ENCODE data around the gene VPS8.
A peak's percentile ranks its signal among the peaks of the same experiment; 100 is the strongest.

VPS8 gene

GRCh38 chr3:184812662-184813042 is 686 bp downstream of the VPS8 start:
- H3K36me3 ChIP-seq (ENCODE audit: control insufficient read depth, insufficient read depth, low read length) = no peaks in the 10 kb centered on the region
- no peaks in the 10 kb centered on the region for H3K27me3 ChIP-seq (ENCODE audit: control insufficient read depth, insufficient read depth, low read length, poor library complexity, severe bottlenecking)
- no peaks in the 10 kb centered on the region for H3K9me3 ChIP-seq (ENCODE audit: control insufficient read depth, low read length)
- H3K4me1 ChIP-seq (ENCODE audit: control insufficient read depth, insufficient read depth, low read length) = peaks cover 3% of the 10 kb centered on the region
- WGBS, 2 experiments = 9 to 10% methylated on average over 17 of the region's 17 CpGs
- no peak overlapping the region for H3K27ac ChIP-seq (ENCODE audit: insufficient read depth, low read depth, low read length, poor library complexity, severe bottlenecking)
- H3K4me3 ChIP-seq (ENCODE audit: insufficient read depth, low read depth, low read length) = peak overlapping the region; percentile 97

GRCh38 chr3:184813357-184813756 is 1.4 kb downstream of the VPS8 start:
- Histone ChIP-seq H3K4me1 (ENCODE audit: control insufficient read depth, insufficient read depth, low read length) (peaks cover 3% of the 10 kb centered on the region), H3K4me3 (ENCODE audit: insufficient read depth, low read depth, low read length) (no peak overlapping the region), H3K36me3 (ENCODE audit: control insufficient read depth, insufficient read depth, low read length) (no peaks in the 10 kb centered on the region), H3K27ac (ENCODE audit: insufficient read depth, low read depth, low read length, poor library complexity, severe bottlenecking) (no peak overlapping the region), H3K9me3 (ENCODE audit: control insufficient read depth, low read length) (no peaks in the 10 kb centered on the region), H3K27me3 (ENCODE audit: control insufficient read depth, insufficient read depth, low read length, poor library complexity, severe bottlenecking) (no peaks in the 10 kb centered on the region)
- 83 to 96% methylated on average over 2 to 3 of the region's 3 CpGs for WGBS, 2 experiments

- Histone ChIP-seq H3K27ac (ENCODE audit: insufficient read depth, low read depth, low read length, poor library complexity, severe bottlenecking) (no peak overlapping the region), H3K36me3 (ENCODE audit: control insufficient read depth, insufficient read depth, low read length) (no peaks in the 10 kb centered on the region), H3K9me3 (ENCODE audit: control insufficient read depth, low read length) (no peaks in the 10 kb centered on the region), H3K27me3 (ENCODE audit: control insufficient read depth, insufficient read depth, low read length, poor library complexity, severe bottlenecking) (no peaks in the 10 kb centered on the region), H3K4me3 (ENCODE audit: insufficient read depth, low read depth, low read length) (no peak overlapping the region), H3K4me1 (ENCODE audit: control insufficient read depth, insufficient read depth, low read length) (peaks cover 3% of the 10 kb centered on the region)
These were observed 2.2 kb downstream of the VPS8 start for GRCh38 chr3:184814214-184814613.

GRCh38 chr3:184815046-184815930 is 3.3 kb downstream of the VPS8 start:
- no peaks in the 10 kb centered on the region for H3K36me3 ChIP-seq (ENCODE audit: control insufficient read depth, insufficient read depth, low read length)
- peaks cover 3% of the 10 kb centered on the region for H3K4me1 ChIP-seq (ENCODE audit: control insufficient read depth, insufficient read depth, low read length)
- H3K27ac ChIP-seq (ENCODE audit: insufficient read depth, low read depth, low read length, poor library complexity, severe bottlenecking) = no peak overlapping the region
- no peak overlapping the region for H3K4me3 ChIP-seq (ENCODE audit: insufficient read depth, low read depth, low read length)
- no peaks in the 10 kb centered on the region for H3K9me3 ChIP-seq (ENCODE audit: control insufficient read depth, low read length)
- WGBS, 2 experiments = 90 to 93% methylated on average over 6 to 7 of the region's 7 CpGs
- H3K27me3 ChIP-seq (ENCODE audit: control insufficient read depth, insufficient read depth, low read length, poor library complexity, severe bottlenecking) = no peaks in the 10 kb centered on the region

GRCh38 chr3:184816614-184817013 is 4.6 kb downstream of the VPS8 start:
- Histone ChIP-seq H3K4me1 (ENCODE audit: control insufficient read depth, insufficient read depth, low read length) (peaks cover 3% of the 10 kb centered on the region), H3K4me3 (ENCODE audit: insufficient read depth, low read depth, low read length) (no peak overlapping the region), H3K27ac (ENCODE audit: insufficient read depth, low read depth, low read length, poor library complexity, severe bottlenecking) (no peak overlapping the region), H3K9me3 (ENCODE audit: control insufficient read depth, low read length) (no peaks in the 10 kb centered on the region), H3K36me3 (ENCODE audit: control insufficient read depth, insufficient read depth, low read length) (no peaks in the 10 kb centered on the region), H3K27me3 (ENCODE audit: control insufficient read depth, insufficient read depth, low read length, poor library complexity, severe bottlenecking) (no peaks in the 10 kb centered on the region)
- WGBS, 2 experiments = 95 to 97% methylated on average over 5 of the region's 5 CpGs

GRCh38 chr3:184820525-184820924 is 8.6 kb downstream of the VPS8 start:
- Histone ChIP-seq H3K36me3 (ENCODE audit: control insufficient read depth, insufficient read depth, low read length) (no peaks in the 10 kb centered on the region), H3K4me3 (ENCODE audit: insufficient read depth, low read depth, low read length) (no peak overlapping the region), H3K4me1 (ENCODE audit: control insufficient read depth, insufficient read depth, low read length) (no peaks in the 10 kb centered on the region), H3K27me3 (ENCODE audit: control insufficient read depth, insufficient read depth, low read length, poor library complexity, severe bottlenecking) (no peaks in the 10 kb centered on the region), H3K27ac (ENCODE audit: insufficient read depth, low read depth, low read length, poor library complexity, severe bottlenecking) (no peak overlapping the region), H3K9me3 (ENCODE audit: control insufficient read depth, low read length) (no peaks in the 10 kb centered on the region)

GRCh38 chr3:184821034-184821433 is 9.1 kb downstream of the VPS8 start:
- Histone ChIP-seq H3K9me3 (ENCODE audit: control insufficient read depth, low read length) (no peaks in the 10 kb centered on the region), H3K27me3 (ENCODE audit: control insufficient read depth, insufficient read depth, low read length, poor library complexity, severe bottlenecking) (no peaks in the 10 kb centered on the region), H3K36me3 (ENCODE audit: control insufficient read depth, insufficient read depth, low read length) (no peaks in the 10 kb centered on the region), H3K4me3 (ENCODE audit: insufficient read depth, low read depth, low read length) (no peak overlapping the region), H3K27ac (ENCODE audit: insufficient read depth, low read depth, low read length, poor library complexity, severe bottlenecking) (no peak overlapping the region), H3K4me1 (ENCODE audit: control insufficient read depth, insufficient read depth, low read length) (no peaks in the 10 kb centered on the region)
- WGBS, 2 experiments = 90 to 94% methylated on average over 4 of the region's 4 CpGs

- H3K4me1 ChIP-seq (ENCODE audit: control insufficient read depth, insufficient read depth, low read length) = no peaks in the 10 kb centered on the region
- no peaks in the 10 kb centered on the region for H3K36me3 ChIP-seq (ENCODE audit: control insufficient read depth, insufficient read depth, low read length)
- H3K4me3 ChIP-seq (ENCODE audit: insufficient read depth, low read depth, low read length) = no peak overlapping the region
- no peaks in the 10 kb centered on the region for H3K9me3 ChIP-seq (ENCODE audit: control insufficient read depth, low read length)
- H3K27me3 ChIP-seq (ENCODE audit: control insufficient read depth, insufficient read depth, low read length, poor library complexity, severe bottlenecking) = no peaks in the 10 kb centered on the region
- H3K27ac ChIP-seq (ENCODE audit: insufficient read depth, low read depth, low read length, poor library complexity, severe bottlenecking) = no peak overlapping the region
These were observed 10.1 kb downstream of the VPS8 start for GRCh38 chr3:184822081-184822480.

- Histone ChIP-seq H3K27me3 (ENCODE audit: control insufficient read depth, insufficient read depth, low read length, poor library complexity, severe bottlenecking) (no peaks in the 10 kb centered on the region), H3K9me3 (ENCODE audit: control insufficient read depth, low read length) (no peaks in the 10 kb centered on the region), H3K27ac (ENCODE audit: insufficient read depth, low read depth, low read length, poor library complexity, severe bottlenecking) (no peak overlapping the region), H3K36me3 (ENCODE audit: control insufficient read depth, insufficient read depth, low read length) (no peaks in the 10 kb centered on the region), H3K4me3 (ENCODE audit: insufficient read depth, low read depth, low read length) (no peak overlapping the region), H3K4me1 (ENCODE audit: control insufficient read depth, insufficient read depth, low read length) (no peaks in the 10 kb centered on the region)
- 100% methylated on average over 1 of the region's 1 CpG; no CpG with 5 or more reads in 1 of the 2 experiments for WGBS, 2 experiments
These were observed 10.7 kb downstream of the VPS8 start for GRCh38 chr3:184822654-184823053.

- H3K4me3 ChIP-seq (ENCODE audit: insufficient read depth, low read depth, low read length) = no peak overlapping the region
- no peaks in the 10 kb centered on the region for H3K36me3 ChIP-seq (ENCODE audit: control insufficient read depth, insufficient read depth, low read length)
- 88 to 94% methylated on average over 4 of the region's 4 CpGs for WGBS, 2 experiments
- H3K27me3 ChIP-seq (ENCODE audit: control insufficient read depth, insufficient read depth, low read length, poor library complexity, severe bottlenecking) = no peaks in the 10 kb centered on the region
- H3K9me3 ChIP-seq (ENCODE audit: control insufficient read depth, low read length) = no peaks in the 10 kb centered on the region
- H3K4me1 ChIP-seq (ENCODE audit: control insufficient read depth, insufficient read depth, low read length) = no peaks in the 10 kb centered on the region
- no peak overlapping the region for H3K27ac ChIP-seq (ENCODE audit: insufficient read depth, low read depth, low read length, poor library complexity, severe bottlenecking)
These were observed 12.0 kb downstream of the VPS8 start for GRCh38 chr3:184823990-184824389.
